Neural cell (in vitro differentiated cells): ENCODE data around the gene SLC2A4.

Experiments used
- CTCF ChIP-seq: fragments of 450-650 bp; IDR thresholded peaks from 2 replicates; pipeline ENCODE4 v1.5.1; 2014; ENCODE audit warnings: antibody characterized with exemption, mild to moderate bottlenecking, moderate library complexity; ENCODE audit not compliant: poor library complexity, severe bottlenecking
- EP300 ChIP-seq: fragments of 450-650 bp; conservative IDR thresholded peaks from 2 replicates; pipeline ENCODE4 v1.6.1; 2014; ENCODE audit warnings: antibody characterized with exemption, mild to moderate bottlenecking, moderate library complexity; ENCODE audit not compliant: poor library complexity, severe bottlenecking
- EZH2 ChIP-seq: fragments of 200-600, 300-800 bp; shearing (Covaris generic), sonication (generic); IDR thresholded peaks from 2 replicates; pipeline ENCODE4 v1.6.1; 2014; ENCODE audit warnings: antibody characterized with exemption, low read length, borderline replicate concordance, mild to moderate bottlenecking; ENCODE audit not compliant: insufficient read depth, poor library complexity, severe bottlenecking
- MXI1 ChIP-seq: fragments of 450-650 bp; conservative IDR thresholded peaks from 2 replicates; pipeline ENCODE4 v1.6.1; 2014; ENCODE audit warnings: antibody characterized with exemption, mild to moderate bottlenecking; ENCODE audit not compliant: poor library complexity, severe bottlenecking
- POLR2AphosphoS5 ChIP-seq: IDR thresholded peaks from 2 replicates; pipeline ENCODE4 v1.6.1; 2012
- RAD21 ChIP-seq: fragments of 450-650 bp; conservative IDR thresholded peaks from 2 replicates; pipeline ENCODE4 v1.6.1; 2014; ENCODE audit warnings: antibody characterized with exemption, mild to moderate bottlenecking, moderate library complexity
- SMC3 ChIP-seq: fragments of 450-650 bp; conservative IDR thresholded peaks from 2 replicates; pipeline ENCODE4 v1.6.1; 2014; ENCODE audit warnings: antibody characterized with exemption, mild to moderate bottlenecking, moderate library complexity; ENCODE audit not compliant: poor library complexity
- TAF1 ChIP-seq: IDR thresholded peaks from 2 replicates; pipeline ENCODE4 v1.6.1; 2012; ENCODE audit warnings: low read depth

- TF ChIP-seq CTCF = no peak
- no peak for TF ChIP-seq TAF1
- TF ChIP-seq POLR2AphosphoS5 = no peak
- no peak for TF ChIP-seq EP300
- no peak for TF ChIP-seq EZH2
- TF ChIP-seq SMC3 = no peak
- no peak for TF ChIP-seq RAD21
- no peak for TF ChIP-seq MXI1
These were observed 31.8 kb downstream of the SLC2A4 start for GRCh38 chr17:7313088-7313889.
